ENCODE measurements around the gene TFCP2L1.

TFCP2L1 gene

DNA sequence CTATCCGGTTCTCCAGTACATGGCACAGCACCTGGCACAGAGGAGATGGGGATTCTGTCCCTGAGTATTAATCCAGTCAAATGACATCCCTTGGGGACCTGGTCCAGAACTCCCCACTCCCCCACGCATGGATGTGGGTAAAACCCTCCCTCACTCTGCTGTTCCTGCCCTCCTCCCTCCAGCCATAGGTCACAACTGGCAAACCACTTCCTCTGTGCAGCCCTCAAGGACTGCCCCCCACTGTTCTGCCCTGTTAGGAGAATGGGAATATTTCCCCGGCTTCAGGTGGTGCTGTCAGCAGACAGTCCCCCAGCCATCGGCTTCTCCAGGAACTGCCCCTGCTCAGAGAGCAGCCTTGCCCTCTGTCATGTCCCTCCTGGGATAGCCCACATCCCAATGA is 1.5 kb upstream of the TFCP2L1 start:
- POLR2A ChIA-PET = no interaction called here
- no peaks in the 10 kb centered on the region for H3K9me3 ChIP-seq (ENCODE audit: control insufficient read depth, insufficient read depth, low read depth, low read length)
- no peak overlapping the region for H3K4me3 ChIP-seq (ENCODE audit: low read depth, low read length)
- peaks cover 16% of the 10 kb centered on the region for H3K4me1 ChIP-seq (ENCODE audit: control insufficient read depth, insufficient read depth, low read length)
- H3K36me3 ChIP-seq (ENCODE audit: control insufficient read depth in 2 of 2, insufficient read depth in 1 of 2, low read length in 2 of 2) = no peaks in the 10 kb centered on the region
- no peak for TF ChIP-seq TRIM28 (IDR thresholded peaks at IDR 0.05; ENCODE audit: borderline replicate concordance, low read length)
- peak; percentile 17; the same call in 1 of the 2 replicates for TF ChIP-seq SP2 (tag by site-specific recombination; IDR thresholded peaks at IDR 0.05)
- TF ChIP-seq ZNF10 (tag by site-specific recombination; IDR thresholded peaks at IDR 0.05) = no peak
- TF ChIP-seq KLF9 (tag by site-specific recombination; IDR thresholded peaks at IDR 0.05; ENCODE audit: low read depth) = no peak
- TF ChIP-seq ZNF510 (tag by site-specific recombination; IDR thresholded peaks at IDR 0.05; ENCODE audit: insufficient replicate concordance) = no peak
- TF ChIP-seq ZNF629 (tag by site-specific recombination; IDR thresholded peaks at IDR 0.05) = no peak
- 0 out of 2 replicates have a peak, but pooled peaks have one; percentile 13 for TF ChIP-seq GLIS2 (tag by site-specific recombination; IDR thresholded peaks at IDR 0.05)
- no peak for TF ChIP-seq ZNF747 (tag by site-specific recombination; IDR thresholded peaks at IDR 0.05)
- TF ChIP-seq PRDM10 (tag by site-specific recombination; IDR thresholded peaks at IDR 0.05) = peak; percentile 24; the same call in 1 of the 2 replicates
- TF ChIP-seq ZNF792 (tag by site-specific recombination; IDR thresholded peaks at IDR 0.05) = no peak
- no peak for TF ChIP-seq ZBTB7A (tag by site-specific recombination; IDR thresholded peaks at IDR 0.05; ENCODE audit: low read depth)
- TF ChIP-seq ZNF514 (tag by site-specific recombination; IDR thresholded peaks at IDR 0.05) = no peak
- TF ChIP-seq EGR2 (tag by site-specific recombination; IDR thresholded peaks at IDR 0.05; ENCODE audit: low read depth) = no peak
- TF ChIP-seq ZNF555 (tag by site-specific recombination; conservative IDR thresholded peaks at IDR 0.05) = no peak
- TF ChIP-seq ZNF341 (tag by site-specific recombination; IDR thresholded peaks at IDR 0.05; ENCODE audit: low read depth) = peak; percentile 60; the same call in 1 of the 2 replicates
- CTCF ChIA-PET = interaction anchor here (0.6 to 1.3 kb wide), 4 partner anchors 11 to 158 kb away, joined by 3 to 7 read pairs (median 4); no protein-coding TSS in a partner anchor
- H3K27ac ChIP-seq (ENCODE audit: extremely low read depth, low read depth, low read length) = no peak overlapping the region

DNA sequence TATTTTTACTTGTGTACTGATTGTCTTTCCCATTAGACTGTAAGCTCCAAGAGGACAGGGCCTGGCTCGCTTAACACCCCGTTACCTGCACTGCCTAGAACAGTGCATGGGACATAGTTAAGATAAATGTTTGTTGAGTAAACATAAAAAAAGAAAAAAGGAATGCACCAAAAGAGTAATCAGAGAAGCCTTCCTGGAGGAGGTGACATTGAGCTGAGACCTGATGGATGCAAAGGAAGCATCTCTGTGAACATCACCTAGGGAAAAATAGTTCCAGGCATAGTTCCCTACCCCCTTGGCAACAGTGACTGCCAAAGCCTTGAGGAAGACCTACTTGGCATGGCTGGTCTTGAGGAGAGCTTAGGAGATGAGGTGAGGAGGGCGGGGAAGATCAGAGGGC is 924 bp upstream of the TFCP2L1 start:
- ChIA-PET CTCF (interaction anchor here (0.6 to 1.0 kb wide), 4 partner anchors 11 to 428 kb away, joined by 3 to 5 read pairs (median 3); no protein-coding TSS in a partner anchor), POLR2A (no interaction called here)
- H3K27ac ChIP-seq (ENCODE audit: extremely low read depth, low read depth, low read length) = no peak overlapping the region
- no peaks in the 10 kb centered on the region for H3K36me3 ChIP-seq (ENCODE audit: control insufficient read depth in 2 of 2, insufficient read depth in 1 of 2, low read length in 2 of 2)
- peaks cover 16% of the 10 kb centered on the region for H3K4me1 ChIP-seq (ENCODE audit: control insufficient read depth, insufficient read depth, low read length)
- H3K9me3 ChIP-seq (ENCODE audit: control insufficient read depth, insufficient read depth, low read depth, low read length) = no peaks in the 10 kb centered on the region
- no peak overlapping the region for H3K4me3 ChIP-seq (ENCODE audit: low read depth, low read length)
- TF ChIP-seq, protein P1, sequence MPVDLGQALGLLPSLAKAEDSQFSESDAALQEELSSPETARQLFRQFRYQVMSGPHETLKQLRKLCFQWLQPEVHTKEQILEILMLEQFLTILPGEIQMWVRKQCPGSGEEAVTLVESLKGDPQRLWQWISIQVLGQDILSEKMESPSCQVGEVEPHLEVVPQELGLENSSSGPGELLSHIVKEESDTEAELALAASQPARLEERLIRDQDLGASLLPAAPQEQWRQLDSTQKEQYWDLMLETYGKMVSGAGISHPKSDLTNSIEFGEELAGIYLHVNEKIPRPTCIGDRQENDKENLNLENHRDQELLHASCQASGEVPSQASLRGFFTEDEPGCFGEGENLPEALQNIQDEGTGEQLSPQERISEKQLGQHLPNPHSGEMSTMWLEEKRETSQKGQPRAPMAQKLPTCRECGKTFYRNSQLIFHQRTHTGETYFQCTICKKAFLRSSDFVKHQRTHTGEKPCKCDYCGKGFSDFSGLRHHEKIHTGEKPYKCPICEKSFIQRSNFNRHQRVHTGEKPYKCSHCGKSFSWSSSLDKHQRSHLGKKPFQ (tag by site-specific recombination; IDR thresholded peaks at IDR 0.05) = no peak
- TF ChIP-seq ZNF629 (tag by site-specific recombination; IDR thresholded peaks at IDR 0.05) (no peak), ZNF211 (tag by site-specific recombination; IDR thresholded peaks at IDR 0.05; ENCODE audit: low read depth) (no peak), ZNF114 (tag by site-specific recombination; IDR thresholded peaks at IDR 0.05) (no peak), ZNF2 (tag by site-specific recombination; IDR thresholded peaks at IDR 0.05) (no peak), ZNF362 (tag by site-specific recombination; IDR thresholded peaks at IDR 0.05) (no peak), SCRT2 (tag by site-specific recombination; IDR thresholded peaks at IDR 0.05) (no peak), ZNF48 (tag by site-specific recombination; IDR thresholded peaks at IDR 0.05) (no peak), WT1 (tag by site-specific recombination; IDR thresholded peaks at IDR 0.05) (no peak)
- TF ChIP-seq, protein P2, sequence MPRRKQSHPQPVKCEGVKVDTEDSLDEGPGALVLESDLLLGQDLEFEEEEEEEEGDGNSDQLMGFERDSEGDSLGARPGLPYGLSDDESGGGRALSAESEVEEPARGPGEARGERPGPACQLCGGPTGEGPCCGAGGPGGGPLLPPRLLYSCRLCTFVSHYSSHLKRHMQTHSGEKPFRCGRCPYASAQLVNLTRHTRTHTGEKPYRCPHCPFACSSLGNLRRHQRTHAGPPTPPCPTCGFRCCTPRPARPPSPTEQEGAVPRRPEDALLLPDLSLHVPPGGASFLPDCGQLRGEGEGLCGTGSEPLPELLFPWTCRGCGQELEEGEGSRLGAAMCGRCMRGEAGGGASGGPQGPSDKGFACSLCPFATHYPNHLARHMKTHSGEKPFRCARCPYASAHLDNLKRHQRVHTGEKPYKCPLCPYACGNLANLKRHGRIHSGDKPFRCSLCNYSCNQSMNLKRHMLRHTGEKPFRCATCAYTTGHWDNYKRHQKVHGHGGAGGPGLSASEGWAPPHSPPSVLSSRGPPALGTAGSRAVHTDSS (tag by site-specific recombination; IDR thresholded peaks at IDR 0.05) = no peak
